CD4-positive, alpha-beta T cell treated with Interferon gamma for 1 hour (primary cell): Measurements from ENCODE around the gene KAT6B.
"Not testable (repeated sequence)": the region's sequence is repeated elsewhere in the genome, so short reads cannot be mapped to it uniquely, and the experiment has no call there.

Experiments used
- DNase-seq: peaks from one replicate; pipeline ENCODE4 v3.0.0-alpha.2; 2020

Gene KAT6B

DNA sequence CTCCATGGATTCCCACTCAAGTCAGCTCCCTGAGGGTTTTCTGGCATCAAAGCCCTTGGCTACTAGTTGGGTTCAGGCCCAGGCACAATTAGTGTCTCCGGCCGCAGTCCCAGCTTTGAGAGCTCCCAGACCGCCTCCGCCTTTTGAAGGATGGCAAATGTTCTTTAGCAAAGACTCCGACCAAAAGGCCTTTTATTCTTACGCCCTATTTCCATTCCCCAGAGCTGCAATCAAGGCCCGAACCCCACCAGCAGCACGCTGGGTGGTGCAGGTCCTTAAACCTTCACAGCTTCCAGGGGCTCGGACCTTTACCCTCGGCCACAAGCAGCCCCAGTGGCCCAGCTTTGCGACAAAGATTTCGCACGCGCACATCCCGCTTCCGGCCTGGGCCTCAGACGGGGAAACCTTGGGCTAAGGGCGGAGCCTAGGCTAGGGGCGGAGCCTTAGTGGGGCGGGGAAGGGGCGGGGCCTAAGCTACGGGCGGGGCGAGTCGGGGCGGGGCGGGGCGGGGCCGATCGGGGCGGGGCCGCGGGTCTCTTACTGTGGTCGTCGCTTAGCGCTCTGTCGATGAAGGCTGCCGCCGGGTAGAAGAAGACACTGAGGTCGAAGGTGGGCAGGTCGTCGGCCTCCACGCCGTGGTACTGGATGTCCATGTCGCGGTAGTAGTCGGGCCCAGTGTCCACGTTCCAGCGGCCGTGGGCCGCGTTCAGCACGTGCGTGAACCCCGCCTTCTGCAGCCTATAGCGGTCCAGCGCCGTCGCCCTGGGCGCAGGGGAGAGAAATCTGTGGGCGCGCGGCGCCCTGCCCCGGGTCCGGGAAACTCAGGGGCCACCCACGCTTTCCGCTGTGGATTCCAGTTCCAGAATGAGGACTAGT lies 217.1 kb downstream of the KAT6B start:
- DNase-seq, result peak; percentile 14

DNA sequence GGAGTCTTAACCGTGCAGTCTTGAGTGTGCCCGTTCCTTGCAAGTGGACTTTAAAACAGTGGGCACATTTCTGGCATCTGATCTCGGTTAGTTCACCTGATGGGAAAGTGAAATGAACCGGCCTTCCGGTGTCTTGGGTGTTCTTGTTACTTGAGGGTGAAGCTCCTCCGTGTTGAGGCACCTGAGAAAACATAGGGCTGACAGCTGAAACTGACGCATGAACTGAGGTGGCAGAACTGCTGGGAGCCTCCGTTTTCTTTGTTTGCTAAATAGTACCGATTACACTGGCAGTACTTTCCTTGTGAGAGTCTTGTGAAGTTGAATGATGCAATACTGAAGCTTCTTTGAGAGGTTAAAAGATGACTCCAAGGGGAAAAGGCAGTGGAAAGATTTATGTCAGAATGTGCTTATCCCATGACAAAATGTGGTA lies 222.3 kb downstream of the KAT6B start:
- no peak for DNase-seq

DNA sequence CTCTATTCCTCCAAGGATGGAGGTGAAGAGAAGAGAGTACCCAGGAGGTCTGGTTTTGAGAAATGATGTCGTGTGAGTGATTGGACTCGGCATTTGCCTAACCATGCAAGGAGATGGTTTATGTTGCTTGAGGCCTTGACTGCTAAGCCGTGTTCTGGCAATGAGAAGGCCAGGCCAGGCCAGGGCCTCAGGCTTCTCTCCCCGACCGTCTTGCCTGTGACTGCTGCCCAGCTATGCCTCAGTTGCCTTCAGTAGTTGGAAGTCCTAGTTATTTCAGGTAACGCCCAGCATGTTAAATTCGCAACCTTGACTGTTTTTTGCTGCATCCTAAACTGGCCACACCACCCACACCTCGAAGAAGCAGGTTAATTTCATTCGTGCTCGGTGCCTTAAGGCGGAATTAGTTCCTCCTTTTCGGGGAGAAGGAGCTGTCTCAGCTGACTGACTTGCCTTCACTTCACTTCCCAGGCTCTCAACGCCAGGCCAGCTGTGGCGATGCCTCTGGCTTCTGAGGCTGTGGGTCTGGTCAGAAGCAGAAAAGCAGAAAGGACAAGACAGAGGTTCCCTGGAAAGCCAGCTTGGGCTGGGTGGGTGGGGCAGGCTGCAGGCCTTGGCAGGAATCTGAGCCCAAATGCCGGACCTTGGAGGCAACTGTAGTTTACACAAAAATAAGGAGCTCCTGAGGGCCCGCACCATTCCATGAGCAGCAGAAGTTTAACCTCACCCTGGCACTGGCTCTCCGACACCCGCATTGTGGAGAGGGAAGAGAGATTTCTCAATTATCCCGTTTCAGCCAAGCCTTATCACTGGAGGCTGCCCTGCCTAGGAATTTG lies 223.1 kb downstream of the KAT6B start:
- no peak for DNase-seq

DNA sequence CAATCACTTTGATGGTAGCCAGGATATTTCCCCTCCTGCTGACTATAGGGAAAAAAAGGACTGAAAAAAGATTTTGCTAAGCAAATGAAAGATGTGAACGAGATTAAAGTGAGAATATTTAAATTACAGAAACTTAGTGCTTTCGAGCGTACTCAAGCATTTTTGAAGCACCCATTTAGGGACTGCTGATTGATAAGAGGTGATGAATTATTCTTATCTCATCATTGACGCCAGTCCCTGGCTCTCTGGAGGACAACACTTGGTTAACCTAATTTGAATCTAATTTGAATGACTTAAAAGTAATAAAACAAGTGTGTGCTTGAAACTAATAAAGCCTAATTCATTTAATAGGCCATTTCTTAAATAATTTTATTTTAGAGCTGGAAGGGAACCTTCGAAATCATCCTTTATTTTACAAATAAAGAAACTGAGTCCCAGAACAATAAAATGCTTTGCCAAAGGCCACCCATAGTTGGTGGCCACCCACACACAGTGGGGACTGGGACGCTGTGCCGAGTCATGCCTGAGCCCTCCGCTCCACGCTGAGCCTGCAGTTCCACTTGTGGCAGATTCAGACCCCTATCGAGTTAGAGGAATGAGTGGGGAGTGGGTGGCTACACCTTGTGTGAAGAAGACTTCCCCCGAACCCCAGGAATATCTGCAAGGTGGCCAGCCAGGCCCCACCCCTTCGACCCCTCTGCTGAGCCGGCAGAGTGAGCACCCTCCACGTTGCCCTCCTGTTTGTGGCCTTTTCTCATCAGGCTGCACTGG lies 223.9 kb downstream of the KAT6B start:
- no peak for DNase-seq

DNA sequence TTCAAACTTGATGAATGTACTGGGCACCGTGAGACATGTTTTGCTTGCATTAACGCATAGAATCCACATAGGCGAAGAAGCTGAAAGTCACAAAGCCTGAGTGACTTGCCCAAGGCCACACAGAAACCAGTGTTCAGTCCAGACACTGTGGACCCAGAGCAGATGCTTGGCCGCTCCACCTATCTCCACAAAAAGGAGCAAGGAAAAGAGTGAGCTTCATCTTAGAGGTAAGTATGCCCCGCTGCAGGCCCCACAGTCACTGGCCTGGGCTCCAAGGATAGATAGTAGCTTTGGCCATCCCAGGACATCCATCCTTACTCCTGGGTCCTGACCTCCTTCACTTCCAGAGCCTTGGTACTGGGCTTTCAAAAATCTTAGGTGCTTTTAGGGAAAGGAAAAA lies 224.9 kb downstream of the KAT6B start:
- no peak for DNase-seq

DNA sequence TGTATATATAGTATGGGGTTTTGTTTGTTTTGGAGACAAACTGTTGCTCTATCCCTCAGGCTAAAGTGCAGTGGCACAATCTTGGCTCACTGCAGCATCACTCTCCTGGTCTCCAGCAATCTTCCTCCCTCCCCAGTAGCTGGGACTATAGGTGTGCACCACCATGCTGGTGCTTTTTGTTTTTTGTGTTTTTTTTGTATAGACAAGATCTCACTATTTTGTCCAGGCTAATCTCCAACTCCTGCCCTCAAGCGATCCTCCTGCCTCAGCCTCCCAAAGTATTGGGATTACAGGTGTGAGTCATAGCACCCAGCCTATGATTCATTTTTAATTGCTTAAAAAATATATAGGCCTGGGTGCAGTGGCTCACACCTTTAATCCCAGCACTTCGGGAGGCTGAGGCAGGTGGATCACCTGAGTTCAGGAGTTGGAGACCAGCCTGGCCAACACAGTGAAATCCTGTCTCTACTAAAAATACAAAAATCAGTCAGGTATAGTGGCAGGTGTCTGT lies 229.6 kb downstream of the KAT6B start:
- not testable (repeated sequence) for DNase-seq

DNA sequence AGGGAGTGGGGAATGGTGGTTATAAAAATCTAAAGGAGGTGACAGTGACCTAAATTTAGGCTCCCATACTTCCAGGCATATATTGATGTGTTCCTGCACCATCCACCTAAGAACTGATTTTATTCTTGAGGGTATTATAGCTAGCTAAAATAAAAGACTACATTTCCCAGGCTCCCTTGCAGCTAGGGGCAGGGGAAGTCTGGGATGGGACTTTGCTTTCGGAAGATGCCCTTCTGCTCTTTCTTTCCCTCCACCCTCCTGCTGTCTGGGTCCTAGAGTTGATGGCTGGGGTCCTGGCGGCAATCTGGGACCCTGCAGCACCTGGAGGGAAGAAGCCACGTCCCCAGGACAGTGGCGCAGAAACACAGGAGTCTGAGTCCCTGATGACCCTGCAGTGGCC lies 231.3 kb downstream of the KAT6B start:
- DNase-seq, result no peak

DNA sequence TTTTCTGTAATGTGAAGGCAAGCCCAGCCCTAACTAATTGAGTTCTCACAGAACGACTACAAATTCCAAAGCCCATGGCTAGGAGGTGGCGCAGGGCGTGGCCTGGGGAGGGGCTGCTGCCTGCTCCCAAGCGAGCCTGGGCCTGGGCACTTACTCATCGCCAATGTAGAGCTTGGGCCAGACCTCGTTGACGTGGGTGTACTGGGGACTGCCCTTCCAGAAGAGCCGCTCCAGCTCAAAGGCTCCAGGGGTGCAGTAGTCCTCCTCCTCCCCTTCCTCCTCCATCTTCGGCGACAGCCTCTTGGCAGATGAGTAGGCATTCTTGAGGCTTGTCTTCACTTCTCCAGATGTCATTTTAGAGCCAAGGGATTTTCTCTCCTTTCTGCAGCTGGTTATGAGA lies 231.8 kb downstream of the KAT6B start:
- DNase-seq, result no peak

DNA sequence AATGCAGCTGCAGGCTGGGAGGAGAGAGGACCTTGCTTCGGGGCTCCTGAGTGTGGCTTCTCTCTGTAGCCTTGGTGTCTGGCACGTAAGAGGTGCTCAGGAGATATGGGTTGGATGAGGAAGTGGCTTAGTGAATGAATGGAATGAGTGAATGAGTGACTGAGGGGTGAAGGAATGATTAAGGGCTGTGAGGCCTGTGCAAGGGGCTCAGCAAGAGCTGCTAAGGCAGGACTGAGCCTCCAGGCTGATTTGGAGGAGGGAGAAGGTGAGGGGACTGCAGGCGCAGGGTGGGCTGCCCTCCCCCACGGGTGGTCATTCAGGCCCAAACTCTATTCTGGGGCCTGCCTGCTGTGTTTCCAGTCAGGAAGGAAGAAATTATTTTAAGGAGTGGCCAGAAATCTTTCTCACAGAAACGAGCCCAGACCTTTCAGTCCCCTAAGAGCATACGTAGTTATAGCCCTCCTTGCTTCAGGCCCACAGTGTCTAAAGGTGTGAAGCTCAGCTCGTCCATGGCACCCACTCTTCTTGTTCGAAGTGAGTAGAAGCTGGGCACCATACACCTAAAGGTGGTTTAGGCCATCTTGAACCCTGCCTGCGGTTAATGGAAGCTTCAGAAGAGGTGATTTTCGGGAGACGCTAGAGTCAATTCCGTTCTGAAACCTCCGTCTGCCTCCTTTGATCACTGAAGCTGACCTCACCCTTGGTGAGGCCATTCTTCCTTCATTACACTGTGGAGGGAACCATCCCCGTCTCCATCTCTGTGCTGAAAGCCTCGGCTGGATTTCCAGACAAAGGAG lies 235.5 kb downstream of the KAT6B start:
- DNase-seq, result no peak

DNA sequence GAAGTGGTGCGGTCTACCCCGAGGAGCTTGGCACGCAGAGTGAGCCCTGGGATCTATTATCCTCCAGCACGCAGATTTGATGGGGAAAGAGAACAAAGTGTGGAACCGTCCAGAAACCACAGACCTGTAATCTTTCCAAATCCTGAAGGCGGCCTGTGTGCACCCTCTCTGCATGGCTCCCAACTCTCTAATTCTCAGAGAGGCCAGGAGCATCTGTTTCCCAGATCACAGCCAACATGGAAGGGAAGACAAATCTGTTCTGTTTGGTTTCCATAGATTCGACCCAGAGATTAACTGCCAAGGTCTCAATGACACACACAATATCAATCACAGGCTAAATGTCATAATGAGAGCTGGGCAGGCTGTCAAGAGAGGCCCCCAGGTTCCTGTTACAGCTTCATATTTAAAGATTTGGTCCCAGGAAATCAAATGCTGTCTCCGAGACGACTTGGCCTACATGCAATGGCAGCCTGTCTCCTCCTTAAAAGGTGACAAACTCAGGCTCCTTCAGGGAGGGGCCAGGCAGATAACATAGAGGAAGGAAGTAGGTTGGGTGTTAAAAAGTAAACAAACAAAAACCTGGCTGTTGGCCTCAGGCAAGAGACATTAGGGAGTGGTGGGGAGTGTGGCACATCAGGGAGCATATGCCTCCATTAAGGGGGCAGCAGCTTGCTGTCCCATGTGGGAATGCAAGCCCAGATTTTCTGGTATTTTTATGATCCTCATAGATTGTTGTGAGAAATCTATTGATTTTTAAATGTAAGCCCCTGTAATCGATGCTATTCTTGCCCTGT lies 236.3 kb downstream of the KAT6B start:
- DNase-seq, result no peak

DNA sequence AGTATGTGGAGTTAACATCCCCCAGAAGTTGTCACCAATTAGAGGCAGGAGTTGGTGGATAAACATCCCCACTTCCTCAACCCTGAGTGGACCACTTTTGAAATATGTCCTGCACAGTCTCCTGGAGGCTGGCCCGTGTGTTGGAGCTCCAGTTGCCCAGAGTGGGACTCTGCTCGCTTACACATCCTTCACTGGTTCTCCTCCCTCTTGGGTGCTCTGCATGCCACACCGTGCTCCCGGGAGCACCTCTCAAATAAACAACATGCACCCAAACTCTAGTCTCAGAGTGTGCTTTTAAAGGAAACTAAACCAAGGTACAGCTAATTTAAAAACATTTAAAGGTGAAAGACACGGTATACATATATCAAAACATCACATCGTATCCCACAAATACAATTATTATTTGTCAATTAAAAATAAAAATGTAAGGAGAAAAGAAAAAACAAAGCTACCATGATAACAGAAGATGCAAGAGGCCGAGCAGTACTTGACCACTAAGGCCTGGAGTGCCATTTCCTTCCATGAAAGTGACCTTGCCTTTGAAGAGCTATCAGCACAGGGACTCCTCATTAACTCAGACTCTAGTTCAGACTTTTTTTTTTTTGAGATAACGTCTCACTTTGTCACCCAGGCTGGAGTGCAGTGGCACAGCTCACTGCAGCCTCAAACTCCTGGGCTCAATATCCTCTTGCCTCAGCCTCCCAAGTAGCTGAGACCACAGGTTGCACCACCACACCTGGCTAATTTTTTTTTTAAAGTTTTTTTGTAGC lies 237.2 kb downstream of the KAT6B start:
- DNase-seq, result no peak

DNA sequence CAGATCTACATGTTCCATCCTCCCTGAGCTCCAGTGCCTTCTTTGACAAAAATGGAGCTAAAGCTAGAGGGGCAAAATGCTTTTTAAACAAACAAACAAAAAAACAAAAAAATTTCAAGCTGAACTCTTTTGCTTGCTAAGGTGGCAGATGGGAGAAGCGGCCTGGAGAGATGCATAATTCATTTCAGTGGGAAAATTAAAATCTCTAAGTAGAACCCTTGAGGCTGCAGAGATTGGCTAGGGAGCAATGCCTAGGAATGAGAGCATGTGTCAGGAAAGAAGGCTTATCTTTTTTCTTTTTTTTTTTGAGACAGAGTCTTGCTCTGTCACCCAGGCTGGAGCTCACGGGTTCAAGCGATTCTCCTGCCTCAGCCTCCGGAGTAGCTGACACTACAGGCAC lies 238.7 kb downstream of the KAT6B start:
- no peak for DNase-seq

DNA sequence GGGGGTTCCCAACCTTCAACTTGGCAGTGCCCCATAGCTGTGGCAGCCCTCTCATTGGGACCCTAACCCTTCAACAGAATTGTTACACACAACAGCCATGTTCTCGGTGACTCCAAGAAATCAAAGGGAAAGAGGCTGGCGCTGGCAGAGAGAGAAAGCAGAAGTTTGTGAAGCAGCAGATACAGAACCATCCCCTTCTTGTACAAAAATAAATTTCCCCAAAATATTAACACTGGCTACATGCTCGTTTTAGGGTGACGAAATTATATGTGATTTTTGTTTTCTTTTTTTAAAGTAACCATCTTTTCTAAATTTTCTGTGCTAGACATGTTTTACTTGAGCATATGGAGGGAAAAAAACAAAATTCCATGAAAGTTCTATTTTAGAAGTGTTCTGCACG lies 239.9 kb downstream of the KAT6B start:
- DNase-seq, result no peak

DNA sequence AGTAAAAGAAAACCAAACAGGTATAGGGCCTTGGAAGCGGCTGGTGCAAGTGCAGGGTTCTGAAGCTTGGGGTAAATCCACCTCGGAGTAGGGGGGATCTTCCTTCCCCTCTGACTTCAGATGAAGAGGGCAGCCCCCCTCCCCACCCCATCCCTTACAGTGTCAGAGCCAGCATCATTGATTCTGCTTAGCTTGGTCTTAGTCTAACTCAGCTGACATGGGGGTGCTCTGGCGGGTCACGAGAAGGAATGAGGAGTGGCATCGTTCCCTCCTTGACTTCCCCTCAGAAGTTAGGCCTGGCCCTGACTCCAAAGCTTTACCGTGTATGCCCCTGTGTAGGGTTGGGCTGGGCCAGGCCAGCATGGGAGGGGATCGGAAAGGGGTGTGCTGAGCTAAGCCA lies 240.9 kb downstream of the KAT6B start:
- no peak for DNase-seq

DNA sequence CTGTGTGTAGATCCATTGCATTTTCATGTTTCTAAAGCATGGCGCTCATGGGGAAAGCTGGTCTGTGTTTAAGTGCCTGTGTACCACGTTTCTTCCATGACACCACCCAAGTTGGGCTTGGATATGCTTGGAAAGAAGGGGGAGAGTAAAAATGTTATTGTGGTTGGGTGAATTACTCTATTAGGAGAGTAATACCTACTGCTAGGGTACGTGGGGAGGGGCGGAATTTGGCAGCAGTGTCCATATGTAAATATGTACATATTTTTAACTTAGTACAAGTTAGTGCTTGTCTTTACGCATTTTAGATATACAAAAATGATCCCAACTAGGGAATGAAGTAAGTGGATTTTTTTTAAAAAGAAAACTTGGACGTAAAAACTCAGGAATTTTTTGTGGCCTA lies 242.1 kb downstream of the KAT6B start:
- DNase-seq, result no peak

DNA sequence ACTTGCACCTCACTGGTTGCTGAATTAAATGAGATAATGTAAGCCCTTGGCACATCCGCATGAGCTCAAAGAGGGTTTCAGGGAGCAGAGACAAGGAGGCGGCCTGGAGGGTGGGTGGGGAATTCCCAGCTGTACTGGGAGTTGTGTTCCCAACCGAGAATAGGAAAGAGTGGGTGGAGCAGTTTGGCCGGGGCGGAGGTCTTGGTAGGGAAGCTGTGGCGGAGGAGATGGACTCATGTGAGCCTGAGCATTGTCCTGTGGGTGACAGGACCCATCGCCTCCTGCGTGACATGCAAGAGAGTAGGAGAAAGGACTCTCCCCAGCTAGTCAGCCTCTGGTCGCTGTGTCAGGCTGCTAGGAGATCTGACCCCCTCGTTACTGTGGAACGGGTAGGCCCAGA lies 244.1 kb downstream of the KAT6B start:
- DNase-seq, result no peak

DNA sequence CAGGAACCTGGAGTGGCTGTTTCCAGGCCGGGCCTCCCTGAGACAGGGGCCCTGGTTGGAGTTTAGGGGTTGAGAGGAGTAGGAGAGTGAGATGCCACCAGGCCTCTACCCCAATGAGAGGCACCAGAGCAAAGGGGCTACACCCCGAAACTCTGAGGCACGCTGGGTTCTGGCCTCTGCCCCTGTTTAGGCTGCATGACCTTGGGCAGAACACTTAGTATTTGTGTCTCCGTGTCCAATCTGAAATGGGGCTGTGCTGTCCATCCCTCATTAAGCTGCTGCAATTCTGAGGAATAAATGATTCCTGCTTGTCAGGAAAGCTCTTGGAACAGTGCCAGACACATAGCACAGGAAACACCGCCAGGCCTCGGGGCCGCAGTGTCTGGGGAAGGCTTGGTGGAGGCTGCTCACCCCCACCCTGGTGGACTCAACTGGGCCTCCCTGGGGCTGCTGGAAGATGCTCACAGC lies 244.6 kb downstream of the KAT6B start:
- no peak for DNase-seq

DNA sequence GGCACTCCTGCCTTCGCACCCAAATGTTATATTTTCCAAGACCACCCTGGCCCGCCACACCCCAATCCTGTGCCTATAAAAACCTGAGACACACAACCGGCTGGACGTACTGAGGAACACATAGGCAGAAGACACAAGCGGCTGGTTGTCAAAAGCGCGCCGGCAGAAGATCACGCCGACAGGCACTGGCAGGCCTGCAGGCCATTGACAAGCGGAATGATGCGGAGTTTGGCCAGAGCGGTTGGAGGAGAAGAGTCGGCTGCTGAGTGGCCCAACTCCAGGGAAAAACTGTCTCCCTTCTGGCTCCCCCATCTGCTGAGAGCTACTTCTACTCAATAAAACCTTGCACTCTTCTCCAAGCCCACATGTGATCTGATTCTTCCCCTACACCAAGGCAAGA lies 245.4 kb downstream of the KAT6B start:
- no peak for DNase-seq

DNA sequence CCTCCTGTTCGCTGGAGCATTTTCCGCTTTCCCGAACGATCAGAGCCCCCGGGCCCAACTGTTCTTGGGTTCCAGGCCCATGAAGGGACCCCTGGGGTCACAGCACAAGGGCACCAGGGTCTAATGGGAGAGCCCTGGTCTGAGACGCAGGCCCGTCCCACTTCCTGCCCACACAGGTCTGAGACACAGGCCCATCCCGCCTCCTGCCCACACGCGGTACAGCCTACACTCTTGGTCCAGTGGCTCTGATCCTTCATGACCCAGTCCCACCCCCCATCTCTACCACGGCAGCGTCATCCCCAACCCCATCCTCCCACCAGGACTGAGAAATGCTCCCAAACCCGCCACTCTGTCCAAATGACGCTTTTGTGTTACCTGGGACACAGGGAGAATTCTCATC lies 246.3 kb downstream of the KAT6B start:
- DNase-seq, result no peak

DNA sequence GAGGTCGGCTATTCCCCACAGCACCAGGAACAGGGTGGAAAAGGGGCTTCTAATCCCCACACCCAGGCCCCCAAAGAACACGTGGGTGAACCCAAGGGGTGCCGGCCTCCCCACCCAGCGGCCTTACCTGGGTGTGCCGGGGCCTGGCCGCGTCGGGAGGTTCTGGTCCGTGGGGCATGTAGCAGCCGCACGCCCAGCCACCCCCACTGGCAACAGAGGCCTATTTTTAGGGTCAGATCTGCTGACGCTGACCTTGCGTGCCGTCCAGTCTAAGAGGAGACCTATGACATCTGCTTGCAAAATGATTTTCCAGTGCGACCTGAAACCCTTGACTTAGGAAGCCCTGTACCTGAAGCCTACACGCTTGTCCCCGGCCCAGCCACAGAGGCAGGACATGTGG lies 247.0 kb downstream of the KAT6B start:
- DNase-seq, result no peak
